Ishikawa (cell line): ENCODE data around the gene NGFR.
A peak's percentile ranks its signal among the peaks of the same experiment; 100 is the strongest.

ENCODE experiments used
- CEBPB ChIP-seq: IDR thresholded peaks from 2 replicates; pipeline ENCODE4 v1.6.1; 2012
- CREB1 ChIP-seq: IDR thresholded peaks from 2 replicates; pipeline ENCODE4 v1.6.1; 2012; ENCODE audit warnings: low read depth
- EGR1 ChIP-seq: IDR thresholded peaks from 2 replicates; pipeline ENCODE4 v1.6.1; 2012
- EP300 ChIP-seq: IDR thresholded peaks from 2 replicates; pipeline ENCODE4 v1.6.1; 2012; ENCODE audit warnings: borderline replicate concordance
- FOXM1 ChIP-seq: IDR thresholded peaks from 2 replicates; pipeline ENCODE4 v1.6.1; 2012; ENCODE audit warnings: low read depth, borderline replicate concordance
- MAX ChIP-seq: IDR thresholded peaks from 2 replicates; pipeline ENCODE4 v1.6.1; 2012
- NFIC ChIP-seq: IDR thresholded peaks from 2 replicates; pipeline ENCODE4 v1.6.1; 2012
- RAD21 ChIP-seq: IDR thresholded peaks from 2 replicates; pipeline ENCODE4 v1.6.1; 2012; ENCODE audit warnings: low read depth
- REST ChIP-seq: IDR thresholded peaks from 2 replicates; pipeline ENCODE4 v1.6.1; 2012; ENCODE audit warnings: low read depth, mild to moderate bottlenecking
- TAF1 ChIP-seq: IDR thresholded peaks from 2 replicates; pipeline ENCODE4 v1.6.1; 2012; ENCODE audit warnings: low read depth, mild to moderate bottlenecking
- TCF12 ChIP-seq: IDR thresholded peaks from 2 replicates; pipeline ENCODE4 v1.6.1; 2012; ENCODE audit warnings: low read depth
- TEAD4 ChIP-seq: IDR thresholded peaks from 2 replicates; pipeline ENCODE4 v1.6.1; 2012
- USF1 ChIP-seq: IDR thresholded peaks from 2 replicates; pipeline ENCODE4 v1.6.1; 2012
- ZBTB7A ChIP-seq: IDR thresholded peaks from 2 replicates; pipeline ENCODE4 v1.6.1; 2012; ENCODE audit warnings: low read depth

Gene NGFR

GRCh38 chr17:49508061-49508865 lies 13.2 kb downstream of the NGFR start:
- no peak for TF ChIP-seq CREB1
- TF ChIP-seq EP300: peak; percentile 35; the same call in 1 of the 2 replicates
- TF ChIP-seq TCF12: peak; percentile 50; the same call in 1 of the 2 replicates
- TF ChIP-seq MAX: peak; percentile 20; the same call in 1 of the 2 replicates
- TF ChIP-seq ZBTB7A: no peak; the same call in 1 of the 2 replicates
- TF ChIP-seq TEAD4: peak; percentile 62
- 0 out of 2 replicates have a peak, but pooled peaks have one; percentile 17 for TF ChIP-seq NFIC

- no peak for TF ChIP-seq RAD21
These were observed 13.9 kb downstream of the NGFR start for GRCh38 chr17:49508866-49509587.

GRCh38 chr17:49509588-49509917 lies 14.5 kb downstream of the NGFR start:
- TF ChIP-seq TCF12 (no peak), EGR1 (no peak), MAX (no peak), CEBPB (no peak), ZBTB7A (no peak), TAF1 (no peak), TEAD4 (no peak), NFIC (no peak), RAD21 (no peak), CREB1 (no peak), REST (no peak), FOXM1 (no peak), USF1 (no peak)

GRCh38 chr17:49510059-49510719 lies 15.1 kb downstream of the NGFR start:
- TF ChIP-seq ZBTB7A: no peak
- no peak for TF ChIP-seq REST
- TF ChIP-seq TAF1: no peak
- TF ChIP-seq CEBPB: no peak
- TF ChIP-seq EGR1: no peak
- TF ChIP-seq MAX: no peak

GRCh38 chr17:49510720-49511110 lies 15.6 kb downstream of the NGFR start:
- TF ChIP-seq TCF12 (no peak), EP300 (no peak), REST (no peak), NFIC (no peak), ZBTB7A (no peak), RAD21 (no peak), CREB1 (no peak)
